ENCODE data around the gene PTGER1.
"Not testable (repeated sequence)": the region's sequence is repeated elsewhere in the genome, so short reads cannot be mapped to it uniquely, and the experiment has no call there.

DNA sequence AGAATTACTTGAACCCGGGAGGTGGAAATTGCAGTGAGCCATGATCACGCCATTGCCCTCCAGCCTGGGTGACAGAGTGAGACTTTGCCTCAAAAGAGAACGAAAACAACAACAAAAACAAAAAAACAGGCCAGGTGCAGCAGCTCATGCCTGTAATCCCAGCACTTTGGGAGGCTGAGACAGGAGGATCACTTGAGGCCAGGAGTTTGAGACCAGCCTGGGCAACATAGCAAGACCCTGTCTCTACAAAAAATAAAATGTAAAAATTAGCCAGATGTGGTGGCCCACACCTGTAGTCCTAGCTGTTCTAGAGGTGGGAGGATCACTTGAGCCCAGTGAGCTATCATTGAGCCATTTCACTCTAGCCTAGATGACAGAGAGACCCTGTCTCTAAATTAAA lies 22.9 kb downstream of the PTGER1 start:
- not testable (repeated sequence) for TF ChIP-seq POLR2A (IDR thresholded peaks at IDR 0.05; ENCODE audit: low read length); GATA1 (IDR thresholded peaks at IDR 0.05; ENCODE audit: low read depth, low read length)
